Astrocyte (in vitro differentiated cells and primary cell): ENCODE data around the gene PBX2. TPM values are rescaled to one million over a fixed set of nuclear protein-coding genes. Genes with fewer than 3 reads are reported as not detected.
A peak's percentile ranks its signal among the peaks of the same experiment; 100 is the strongest.

Experiments
- DNase-seq: peaks from one replicate; pipeline ENCODE4 v3.0.0-alpha.2; 2010; ENCODE audit warnings: low read depth
- FAIRE-seq: peaks from 2 replicates; lab custom pipeline; 2011; peaks lifted over from hg19 to GRCh38; lab: Jason Lieb, UNC
- H2AFZ ChIP-seq: 2 replicates; pipeline ENCODE4 v1.6.0; 2012; ENCODE audit warnings: low read depth, low read length, inconsistent platforms
- H3K27ac ChIP-seq: 2 replicates; pipeline ENCODE4 v1.5.1; 2011; ENCODE audit warnings: low read depth, low read length, inconsistent platforms
- H3K27me3 ChIP-seq: 2 replicates; pipeline ENCODE4 v1.6.0; 2011; ENCODE audit warnings: low read length, inconsistent platforms; ENCODE audit not compliant: insufficient read depth
- H3K36me3 ChIP-seq: 2 replicates; pipeline ENCODE4 v1.5.1; 2011; ENCODE audit warnings: low read length, inconsistent platforms; ENCODE audit not compliant: insufficient read depth
- H3K4me1 ChIP-seq: 2 replicates; pipeline ENCODE4 v1.5.1; 2011; ENCODE audit warnings: low read length, inconsistent platforms; ENCODE audit not compliant: insufficient read depth
- H3K4me2 ChIP-seq: 2 replicates; pipeline ENCODE4 v1.6.0; 2012; ENCODE audit warnings: low read length, inconsistent platforms
- H3K4me3 ChIP-seq: 2 replicates; pipeline ENCODE4 v1.5.1; 2011; ENCODE audit warnings: low read depth, mild to moderate bottlenecking, low read length, inconsistent platforms; ENCODE audit not compliant: insufficient read depth
- H3K79me2 ChIP-seq: 2 replicates; pipeline ENCODE4 v1.6.0; 2012; ENCODE audit warnings: mild to moderate bottlenecking, low read length, inconsistent platforms; ENCODE audit not compliant: insufficient read depth
- H3K9ac ChIP-seq: 2 replicates; pipeline ENCODE4 v1.6.0; 2012; ENCODE audit warnings: mild to moderate bottlenecking, low read length, inconsistent platforms
- H3K9me3 ChIP-seq: 2 replicates; pipeline ENCODE4 v1.5.1; 2012; ENCODE audit warnings: low read depth, mild to moderate bottlenecking, low read length, inconsistent platforms; ENCODE audit not compliant: insufficient read depth
- H4K20me1 ChIP-seq: 2 replicates; pipeline ENCODE4 v1.6.0; 2012; ENCODE audit warnings: low read length, inconsistent platforms; ENCODE audit not compliant: insufficient read depth
- H3K27ac Mint-ChIP-seq: one replicate; pipeline ENCODE4 v1.8.0; 2021; ENCODE audit warnings: mild to moderate bottlenecking, mixed read lengths; ENCODE audit not compliant: unreplicated experiment
- H3K27me3 Mint-ChIP-seq: one replicate; pipeline ENCODE4 v1.8.0; 2021; ENCODE audit warnings: low read depth, mixed read lengths; ENCODE audit not compliant: unreplicated experiment
- H3K36me3 Mint-ChIP-seq: one replicate; pipeline ENCODE4 v1.8.0; 2021; ENCODE audit warnings: low read depth, mixed read lengths; ENCODE audit not compliant: unreplicated experiment
- H3K4me1 Mint-ChIP-seq: one replicate; pipeline ENCODE4 v1.8.0; 2021; ENCODE audit warnings: low read depth, mixed read lengths; ENCODE audit not compliant: unreplicated experiment
- H3K4me3 Mint-ChIP-seq: one replicate; pipeline ENCODE4 v1.8.0; 2021; ENCODE audit warnings: mild to moderate bottlenecking, moderate library complexity, mixed read lengths; ENCODE audit not compliant: unreplicated experiment
- H3K9me3 Mint-ChIP-seq: one replicate; pipeline ENCODE4 v1.8.0; 2021; ENCODE audit warnings: mild to moderate bottlenecking, mixed read lengths; ENCODE audit not compliant: unreplicated experiment
- CTCF ChIP-seq: IDR thresholded peaks from 2 replicates; pipeline ENCODE4 v1.5.1; 2011; ENCODE audit warnings: low read depth, mild to moderate bottlenecking, inconsistent platforms, low read length, moderate library complexity; ENCODE audit not compliant: insufficient read depth
- EZH2 ChIP-seq: IDR thresholded peaks from 2 replicates; pipeline ENCODE4 v1.6.1; 2012; ENCODE audit warnings: mild to moderate bottlenecking, low read length, inconsistent platforms; ENCODE audit not compliant: insufficient read depth
- microRNA-seq: library from miRNA; unstranded; fragments of <30 nt; microRNA quantifications from one replicate; pipeline ENCODE4 v1.2.0, GENCODE V29; 2020
- total RNA-seq: library from RNA; stranded (reverse); gene quantifications from 2 replicates; pipeline ENCODE4 v1.2.1, GENCODE V29; 2021

The PBX2 gene
- total RNA-seq, 1 donor from 2014 or later: 80.7 TPM

- H4K20me1 ChIP-seq: no peaks in the 10 kb centered on the region
- Mint-ChIP-seq H3K27ac (peak overlapping the region; percentile 31), H3K4me1 (peaks cover 16% of the 10 kb centered on the region), H3K27me3 (peaks cover 3% of the 10 kb centered on the region), H3K9me3 (no peaks in the 10 kb centered on the region), H3K4me3 (no peak overlapping the region), H3K36me3 (peaks cover 2% of the 10 kb centered on the region)
- no peak overlapping the region for H3K9ac ChIP-seq
- H3K27ac ChIP-seq: no peak overlapping the region
- no peak overlapping the region for H3K4me2 ChIP-seq
- FAIRE-seq (no peak), DNase-seq (no peak)
- no peaks in the 10 kb centered on the region for H3K36me3 ChIP-seq
- no peaks in the 10 kb centered on the region for H3K9me3 ChIP-seq
- no peaks in the 10 kb centered on the region for H3K4me1 ChIP-seq
- no peaks in the 10 kb centered on the region for H3K27me3 ChIP-seq
- H3K79me2 ChIP-seq: no peaks in the 10 kb centered on the region
- TF ChIP-seq EZH2 (no peak), CTCF (no peak)
- no peak overlapping the region for H2AFZ ChIP-seq
- no peak overlapping the region for H3K4me3 ChIP-seq
Measured at GRCh38 chr6:32139590-32139989, 50.4 kb downstream of the PBX2 start.

- no peaks in the 10 kb centered on the region for H3K9me3 Mint-ChIP-seq
- Histone ChIP-seq H4K20me1 (no peaks in the 10 kb centered on the region), H3K4me1 (no peaks in the 10 kb centered on the region), H3K36me3 (no peaks in the 10 kb centered on the region), H3K9ac (no peak overlapping the region), H3K9me3 (no peaks in the 10 kb centered on the region), H3K4me3 (no peak overlapping the region), H3K79me2 (no peaks in the 10 kb centered on the region), H3K27me3 (no peaks in the 10 kb centered on the region), H3K4me2 (no peak overlapping the region), H2AFZ (no peak overlapping the region), H3K27ac (no peak overlapping the region)
- FAIRE-seq (no peak), DNase-seq (no peak)
- H3K36me3 Mint-ChIP-seq: peaks cover 2% of the 10 kb centered on the region
- H3K27me3 Mint-ChIP-seq: peaks cover 3% of the 10 kb centered on the region
- TF ChIP-seq EZH2 (no peak), CTCF (no peak)
- H3K4me1 Mint-ChIP-seq: peaks cover 19% of the 10 kb centered on the region
- H3K27ac Mint-ChIP-seq: no peak overlapping the region
- H3K4me3 Mint-ChIP-seq: no peak overlapping the region
Measured at GRCh38 chr6:32137454-32137853, 52.5 kb downstream of the PBX2 start.

Small RNAs within 50 kb of the gene (microRNA-seq; reads per million reads assigned to microRNA genes)
- gene MIR6721 (18.6 reads per million, percentile 45 among the genes with 10 or more reads in this experiment), gene MIR6833 (not detected)

Other genes with a start within 250 kb of the PBX2 start
- 1.0 and 1.4 TPM in 2 replicates for gene CFB, start 244.1 kb downstream of the PBX2 start, total RNA-seq
- gene NELFE, start 231.2 kb downstream of the PBX2 start, total RNA-seq: 47.7 and 48.1 TPM in 2 replicates
- gene SKIC2, start 231.0 kb downstream of the PBX2 start, total RNA-seq: 75.3 and 79.1 TPM in 2 replicates
- gene DXO, start 218.1 kb downstream of the PBX2 start, total RNA-seq: 12.6 and 15.6 TPM in 2 replicates
- gene C4A, start 208.1 kb downstream of the PBX2 start, total RNA-seq: 3.8 and 4.6 TPM in 2 replicates
- gene C4B, start 175.4 kb downstream of the PBX2 start, total RNA-seq: 3.2 and 3.7 TPM in 2 replicates
- gene CYP21A2, start 151.8 kb downstream of the PBX2 start, total RNA-seq: 0.11 and 0.46 TPM in 2 replicates
- 1.8 and 2.3 TPM in 2 replicates for gene TNXB, start 80.9 kb downstream of the PBX2 start, total RNA-seq
- 68.7 and 70.1 TPM in 2 replicates for gene ATF6B, start 62.0 kb downstream of the PBX2 start, total RNA-seq
- 5.2 TPM in 2 replicates for gene FKBPL, start 59.9 kb downstream of the PBX2 start, total RNA-seq
- 0.45 and 0.67 TPM in 2 replicates for gene PRRT1, start 38.3 kb downstream of the PBX2 start, total RNA-seq
- 25.6 and 33.0 TPM in 2 replicates for gene PPT2, start 36.1 kb downstream of the PBX2 start, total RNA-seq
- gene EGFL8, start 25.6 kb downstream of the PBX2 start, total RNA-seq: 10.4 and 13.3 TPM in 2 replicates
- gene AGPAT1, start 14.1 kb downstream of the PBX2 start, total RNA-seq: 94.8 and 98.1 TPM in 2 replicates
- gene RNF5, start 11.8 kb downstream of the PBX2 start, total RNA-seq: 59.0 and 60.0 TPM in 2 replicates
- 7.5 and 9.9 TPM in 2 replicates for gene AGER, start 5.9 kb downstream of the PBX2 start, total RNA-seq
- gene GPSM3, start 2.4 kb upstream of the PBX2 start, total RNA-seq: 9.6 and 10.2 TPM in 2 replicates
- gene NOTCH4, start 33.9 kb upstream of the PBX2 start, total RNA-seq: 0.57 and 0.60 TPM in 2 replicates
- gene TSBP1, start 181.7 kb upstream of the PBX2 start, total RNA-seq: not detected in 2 replicates
- gene BTNL2, start 217.0 kb upstream of the PBX2 start, total RNA-seq: not detected in 2 replicates
- not detected in 2 replicates for gene HLA-DRA, start 249.7 kb upstream of the PBX2 start, total RNA-seq